Mesothelial cell of epicardium (in vitro differentiated cells): Measurements from ENCODE around the gene RBMS3. TPM values are rescaled to one million over a fixed set of nuclear protein-coding genes. Genes with fewer than 3 reads are reported as not detected.

ENCODE experiments used
- DNase-seq, 2 experiments: peaks; one replicate each; pipeline ENCODE4 v3.0.0; 2021; ENCODE audit warnings: low spot score in 2 of 2; ENCODE audit not compliant: unreplicated experiment in 2 of 2
- H3K27ac Mint-ChIP-seq: 2 replicates; pipeline ENCODE4 v1.8.0; 2021; ENCODE audit warnings: mixed read lengths
- H3K27me3 Mint-ChIP-seq: 2 replicates; pipeline ENCODE4 v1.8.0; 2021; ENCODE audit warnings: low read depth, mixed read lengths
- H3K36me3 Mint-ChIP-seq: 2 replicates; pipeline ENCODE4 v1.8.0; 2021; ENCODE audit warnings: mixed read lengths
- H3K4me1 Mint-ChIP-seq: 2 replicates; pipeline ENCODE4 v1.8.0; 2021; ENCODE audit warnings: mixed read lengths
- H3K4me3 Mint-ChIP-seq: 2 replicates; pipeline ENCODE4 v1.8.0; 2021; ENCODE audit warnings: mild to moderate bottlenecking, moderate library complexity, mixed read lengths
- H3K9me3 Mint-ChIP-seq: 2 replicates; pipeline ENCODE4 v1.8.0; 2021; ENCODE audit warnings: mixed read lengths
- total RNA-seq: library from RNA; stranded (reverse); gene quantifications from 3 replicates; pipeline ENCODE4 v1.2.1, GENCODE V29; 2021
- TF ChIP-seq, protein P1 (sequence below): fragments of 200-600 bp; sonication (generic); IDR thresholded peaks from one replicate; pipeline ENCODE4 v1.5.0; 2021; ENCODE audit warnings: antibody characterized with exemption; ENCODE audit not compliant: unreplicated experiment

Gene RBMS3
- total RNA-seq, 1 donor from 2014 or later: 42.5 TPM

DNA sequence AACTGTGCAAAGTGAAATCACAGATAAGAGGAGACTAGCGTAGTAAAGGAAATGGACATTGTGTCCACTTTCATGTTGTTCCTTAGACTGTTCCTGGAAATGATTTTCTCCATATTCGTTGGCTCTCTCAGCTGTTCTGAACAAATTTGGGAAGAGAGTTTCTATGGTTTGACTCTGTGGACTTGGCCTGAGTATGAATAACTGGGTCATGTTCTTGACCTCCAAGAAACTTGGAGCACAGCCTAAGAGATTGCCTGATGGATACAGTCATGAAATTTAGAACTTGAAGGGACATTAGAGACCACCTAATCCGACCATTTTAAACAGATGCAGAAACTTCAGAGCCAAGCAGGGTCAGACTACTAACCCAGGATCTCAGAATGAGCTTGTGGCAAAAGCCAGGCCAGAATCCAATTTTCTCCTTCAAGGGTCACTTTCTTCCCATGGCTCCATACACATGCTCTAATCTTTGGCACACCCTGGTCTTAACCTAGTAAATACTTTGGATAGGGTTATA, 430.4 kb downstream of the RBMS3 start:
- Mint-ChIP-seq H3K36me3 (no peaks in the 10 kb centered on the region), H3K9me3 (no peaks in the 10 kb centered on the region), H3K4me3 (no peak overlapping the region), H3K27ac (no peak overlapping the region), H3K4me1 (peaks cover 59% of the 10 kb centered on the region), H3K27me3 (no peaks in the 10 kb centered on the region)
- TF ChIP-seq, protein P1, sequence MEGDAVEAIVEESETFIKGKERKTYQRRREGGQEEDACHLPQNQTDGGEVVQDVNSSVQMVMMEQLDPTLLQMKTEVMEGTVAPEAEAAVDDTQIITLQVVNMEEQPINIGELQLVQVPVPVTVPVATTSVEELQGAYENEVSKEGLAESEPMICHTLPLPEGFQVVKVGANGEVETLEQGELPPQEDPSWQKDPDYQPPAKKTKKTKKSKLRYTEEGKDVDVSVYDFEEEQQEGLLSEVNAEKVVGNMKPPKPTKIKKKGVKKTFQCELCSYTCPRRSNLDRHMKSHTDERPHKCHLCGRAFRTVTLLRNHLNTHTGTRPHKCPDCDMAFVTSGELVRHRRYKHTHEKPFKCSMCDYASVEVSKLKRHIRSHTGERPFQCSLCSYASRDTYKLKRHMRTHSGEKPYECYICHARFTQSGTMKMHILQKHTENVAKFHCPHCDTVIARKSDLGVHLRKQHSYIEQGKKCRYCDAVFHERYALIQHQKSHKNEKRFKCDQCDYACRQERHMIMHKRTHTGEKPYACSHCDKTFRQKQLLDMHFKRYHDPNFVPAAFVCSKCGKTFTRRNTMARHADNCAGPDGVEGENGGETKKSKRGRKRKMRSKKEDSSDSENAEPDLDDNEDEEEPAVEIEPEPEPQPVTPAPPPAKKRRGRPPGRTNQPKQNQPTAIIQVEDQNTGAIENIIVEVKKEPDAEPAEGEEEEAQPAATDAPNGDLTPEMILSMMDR: no peak
- no peak for DNase-seq

- H3K4me3 Mint-ChIP-seq: no peak overlapping the region
- no peaks in the 10 kb centered on the region for H3K36me3 Mint-ChIP-seq
- peaks cover 63% of the 10 kb centered on the region for H3K4me1 Mint-ChIP-seq
- no peaks in the 10 kb centered on the region for H3K27me3 Mint-ChIP-seq
- no peaks in the 10 kb centered on the region for H3K9me3 Mint-ChIP-seq
- no peak overlapping the region for H3K27ac Mint-ChIP-seq
- TF ChIP-seq, protein P1: no peak
- DNase-seq: no peak
Measured at GRCh38 chr3:29716213-29716612, 435.3 kb downstream of the RBMS3 start.

- no peak for DNase-seq
- H3K4me3 Mint-ChIP-seq: no peak overlapping the region
Measured at GRCh38 chr3:29718661-29719065, 437.8 kb downstream of the RBMS3 start.

DNA sequence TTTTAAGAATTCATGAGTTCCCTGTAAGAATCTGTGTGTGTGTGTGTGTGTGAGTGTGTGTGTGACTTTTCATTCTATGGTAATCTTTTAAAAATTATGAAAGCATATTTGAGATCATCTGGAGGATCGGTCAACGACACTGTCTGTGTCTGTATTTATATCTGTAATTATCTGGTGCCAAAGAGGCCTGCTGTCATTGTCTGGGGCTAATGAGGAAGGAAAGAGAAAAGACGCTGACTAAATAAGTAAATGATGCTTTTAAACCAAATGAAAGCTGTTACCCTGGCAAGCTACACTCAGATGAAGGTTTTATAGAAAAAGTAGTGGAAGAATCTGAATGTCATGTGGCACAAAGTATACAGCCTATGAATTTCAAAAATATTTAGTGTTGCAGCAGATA, 439.8 kb downstream of the RBMS3 start:
- Mint-ChIP-seq H3K27me3 (no peaks in the 10 kb centered on the region), H3K4me3 (no peak overlapping the region), H3K9me3 (peaks cover 6% of the 10 kb centered on the region), H3K36me3 (peaks cover 5% of the 10 kb centered on the region), H3K4me1 (peaks cover 33% of the 10 kb centered on the region), H3K27ac (peak overlapping the region; percentile 30)
- DNase-seq: no peak
- TF ChIP-seq, protein P1: no peak

More at GRCh38 chr3:29718661-29719065, 437.8 kb downstream of the RBMS3 start:
- Mint-ChIP-seq H3K9me3 (no peaks in the 10 kb centered on the region), H3K27ac (peak overlapping the region; percentile 70), H3K36me3 (no peaks in the 10 kb centered on the region), H3K4me1 (peaks cover 49% of the 10 kb centered on the region), H3K27me3 (no peaks in the 10 kb centered on the region)
- TF ChIP-seq, protein P1: no peak

- H3K36me3 Mint-ChIP-seq: peaks cover 12% of the 10 kb centered on the region
Measured at GRCh38 chr3:29721789-29722188, 440.9 kb downstream of the RBMS3 start.

More at GRCh38 chr3:29721789-29722188, 440.9 kb downstream of the RBMS3 start:
- Mint-ChIP-seq H3K9me3 (peaks cover 15% of the 10 kb centered on the region), H3K27ac (no peak overlapping the region), H3K4me1 (peaks cover 32% of the 10 kb centered on the region), H3K27me3 (no peaks in the 10 kb centered on the region), H3K4me3 (no peak overlapping the region)
- TF ChIP-seq, protein P1: no peak
- no peak for DNase-seq
